NK-92 treated with Interleukin-12 subunit alpha and Interleukin-12 subunit beta, amount 100 ng/mL, for 24 hours (cell line): ENCODE measurements around the gene PRMT3.
"Not testable (repeated sequence)": the region's sequence is repeated elsewhere in the genome, so short reads cannot be mapped to it uniquely, and the experiment has no call there.

Source experiments
- DNase-seq: peaks from one replicate; lab custom pipeline; 2025; lab: John Stamatoyannopoulos, UW

The PRMT3 gene

DNA sequence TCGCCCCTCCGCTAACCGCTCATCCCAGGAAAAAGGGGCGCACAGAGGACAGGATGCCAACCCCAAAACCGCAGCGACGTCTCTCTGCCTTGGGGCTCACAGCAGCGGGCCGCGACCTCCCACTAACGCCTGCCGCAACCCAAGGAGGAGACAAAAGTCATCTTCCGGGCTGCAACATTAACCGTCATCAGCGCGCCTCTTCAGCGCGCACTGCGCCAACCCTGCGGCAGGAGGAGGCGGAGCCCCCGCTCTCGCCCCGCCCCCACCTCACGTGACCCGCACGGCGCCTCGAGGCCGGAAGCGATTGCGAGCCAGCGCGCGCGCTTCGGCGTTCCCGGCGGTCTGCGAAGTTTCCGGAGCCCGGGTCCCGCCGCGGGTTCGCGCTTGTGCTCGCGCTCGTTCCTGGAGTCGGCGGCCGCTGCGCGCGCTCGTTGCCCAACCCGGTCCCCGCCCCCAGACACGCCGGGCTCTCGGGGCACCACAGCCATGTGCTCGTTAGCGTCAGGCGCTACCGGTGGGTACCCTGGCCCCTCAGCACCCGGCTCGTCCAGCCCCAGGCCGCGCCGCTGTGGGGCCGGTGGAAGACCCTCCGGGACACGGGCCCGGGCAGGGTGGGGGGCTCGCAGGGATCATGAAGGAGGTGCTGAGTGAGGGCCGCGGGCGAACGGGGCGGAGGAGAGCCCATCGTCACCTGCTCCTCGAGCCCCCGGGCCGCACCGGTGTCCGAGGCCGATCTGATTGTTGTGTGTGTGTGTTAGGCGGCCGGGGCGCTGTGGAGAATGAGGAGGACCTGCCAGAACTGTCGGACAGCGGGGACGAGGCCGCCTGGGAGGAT lies at the start of gene PRMT3:
TSS of gene PRMT3 (plus strand) at position 456 of the 835 bp plus-strand sequence. CDS start at position 487, 31 bp downstream.
- DNase-seq = peak; percentile 99

DNA sequence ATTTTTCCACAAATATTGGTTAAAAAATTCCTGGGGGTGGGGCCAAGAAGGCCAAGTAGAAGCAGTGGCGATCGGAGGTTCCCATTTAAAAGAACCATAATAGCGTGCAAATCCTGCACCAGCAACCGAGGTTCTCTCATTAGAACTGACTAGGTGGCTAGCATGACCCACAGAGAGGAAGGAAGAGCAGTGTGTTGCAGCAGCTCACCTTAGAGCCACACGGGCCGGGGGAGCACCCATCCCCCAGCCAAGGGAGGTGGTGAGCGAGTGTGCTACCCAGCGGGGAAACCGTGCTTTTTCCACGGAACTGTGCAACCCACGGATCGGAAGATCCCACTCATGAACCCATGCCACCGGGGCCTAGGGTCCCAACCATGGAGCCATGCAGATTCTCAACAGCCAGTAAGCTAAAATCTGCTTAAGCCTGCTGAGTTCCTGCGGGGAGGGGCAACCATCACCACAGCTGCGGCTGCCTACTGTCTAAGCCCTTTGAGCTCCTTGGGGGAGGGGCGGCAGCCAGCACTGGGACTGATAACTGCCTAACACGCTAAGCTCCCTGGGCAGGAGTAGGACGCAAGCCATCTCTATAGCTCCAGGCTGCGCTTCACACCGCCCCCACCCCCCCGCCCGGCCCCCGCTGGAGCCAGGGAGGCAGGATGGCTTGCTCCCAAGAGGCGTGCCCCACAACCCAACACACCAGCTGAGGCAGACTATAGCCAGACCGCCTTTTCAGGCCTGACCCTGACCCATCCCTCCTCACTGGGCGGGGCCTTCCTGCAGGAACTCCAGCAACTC lies 45.0 kb upstream of the PRMT3 start:
- DNase-seq = no peak

DNA sequence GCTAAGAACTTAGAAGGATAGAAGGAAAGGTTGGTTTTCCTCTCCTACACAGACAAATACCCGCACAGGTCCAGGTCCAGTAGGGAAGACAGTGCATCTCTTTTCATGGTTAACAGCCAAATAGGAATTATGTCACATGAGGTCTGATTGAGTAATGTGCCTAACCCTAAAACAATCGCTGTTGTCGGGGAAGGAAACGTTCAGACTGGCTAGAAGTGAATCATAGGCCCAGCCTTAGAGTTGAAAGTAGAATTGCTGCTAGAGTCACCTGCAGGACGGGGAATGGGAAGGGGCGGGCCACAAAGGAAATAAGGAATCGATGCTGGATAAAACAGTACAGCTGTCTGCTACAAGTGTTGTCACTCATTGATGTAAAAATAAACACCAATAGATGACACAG lies 36.4 kb upstream of the PRMT3 start:
- no peak for DNase-seq

- DNase-seq = no peak
Measured at GRCh38 chr11:20351751-20352262, 35.7 kb upstream of the PRMT3 start.

- peak; percentile 3 for DNase-seq
Measured at GRCh38 chr11:20353829-20354434, 33.6 kb upstream of the PRMT3 start.

DNA sequence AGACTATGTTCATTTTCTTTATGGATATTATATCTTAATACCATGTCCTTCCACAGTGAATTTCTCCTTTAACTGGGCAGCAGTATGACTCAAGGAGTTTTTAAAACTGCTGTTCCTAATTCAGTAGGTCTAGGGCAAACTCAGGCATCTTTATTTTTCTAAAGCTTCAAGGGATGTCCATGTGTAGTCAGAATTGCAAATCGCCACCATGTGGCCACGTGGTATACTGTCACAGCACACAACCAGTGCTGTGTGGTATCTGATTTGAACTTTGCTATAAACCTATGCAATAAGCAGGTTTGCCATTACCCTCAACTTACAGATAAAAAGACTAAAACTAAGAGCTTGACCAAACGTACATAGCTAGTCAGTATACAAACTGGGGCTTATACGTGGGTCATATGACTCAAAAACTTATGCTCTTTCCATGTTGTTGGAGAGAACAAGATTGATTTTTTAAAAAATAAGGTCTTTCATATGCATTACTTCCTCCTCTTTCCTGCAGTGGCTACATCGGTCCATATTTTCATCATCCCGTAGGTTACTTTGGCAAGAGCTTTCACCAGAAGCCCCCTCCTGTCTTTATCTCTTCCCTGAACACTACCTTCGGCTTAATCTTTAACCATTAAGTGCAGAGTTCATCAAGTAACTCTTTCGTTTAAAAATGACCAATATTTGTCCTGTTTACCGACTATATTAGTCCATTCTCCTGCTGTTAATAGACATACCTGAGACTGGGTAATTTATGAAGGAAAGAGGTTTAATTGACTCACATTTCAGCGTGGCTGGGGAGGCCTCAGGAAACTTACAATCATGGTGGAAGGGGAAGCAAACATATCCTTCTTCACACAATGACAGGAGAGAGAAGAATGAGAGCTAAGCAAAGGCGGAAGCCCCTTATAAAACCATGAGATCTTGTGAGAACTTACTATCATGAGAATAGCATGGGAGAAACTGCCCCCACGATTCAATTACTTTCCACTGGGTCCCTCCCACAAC lies 32.0 kb upstream of the PRMT3 start:
- DNase-seq = no peak

DNA sequence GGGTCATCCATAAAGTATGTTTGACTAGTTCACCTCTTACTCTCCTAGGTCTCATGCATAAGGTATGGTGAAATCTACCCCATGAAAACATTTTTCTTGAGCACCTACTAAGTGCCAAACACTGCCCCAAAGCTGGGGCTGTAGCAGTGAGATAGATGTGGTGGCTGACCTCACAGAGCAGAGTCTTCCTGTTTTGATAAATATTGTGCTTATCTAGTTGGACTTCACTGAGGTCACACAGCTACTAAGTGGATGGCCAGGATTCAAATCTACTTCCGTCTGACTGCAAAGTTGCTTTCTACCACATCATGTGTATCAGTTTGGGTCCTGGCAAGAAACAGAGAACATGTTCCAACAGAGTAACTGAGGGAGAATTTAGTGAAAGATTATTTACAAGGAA lies 30.4 kb upstream of the PRMT3 start:
- no peak for DNase-seq

GRCh38 chr11:20360650-20361049 lies 26.9 kb upstream of the PRMT3 start:
- no peak for DNase-seq

GRCh38 chr11:20362481-20362880 lies 25.0 kb upstream of the PRMT3 start:
- no peak for DNase-seq

GRCh38 chr11:20363149-20363499 lies 24.4 kb upstream of the PRMT3 start:
- no peak for DNase-seq

GRCh38 chr11:20363500-20364340 lies 23.8 kb upstream of the PRMT3 start, which contains the start of gene HTATIP2:
Gene HTATIP2, plus strand, starts transcription at chr11:20363714. Its CDS starts 524 bp downstream, at chr11:20364238.
- peak; percentile 57 for DNase-seq

DNA sequence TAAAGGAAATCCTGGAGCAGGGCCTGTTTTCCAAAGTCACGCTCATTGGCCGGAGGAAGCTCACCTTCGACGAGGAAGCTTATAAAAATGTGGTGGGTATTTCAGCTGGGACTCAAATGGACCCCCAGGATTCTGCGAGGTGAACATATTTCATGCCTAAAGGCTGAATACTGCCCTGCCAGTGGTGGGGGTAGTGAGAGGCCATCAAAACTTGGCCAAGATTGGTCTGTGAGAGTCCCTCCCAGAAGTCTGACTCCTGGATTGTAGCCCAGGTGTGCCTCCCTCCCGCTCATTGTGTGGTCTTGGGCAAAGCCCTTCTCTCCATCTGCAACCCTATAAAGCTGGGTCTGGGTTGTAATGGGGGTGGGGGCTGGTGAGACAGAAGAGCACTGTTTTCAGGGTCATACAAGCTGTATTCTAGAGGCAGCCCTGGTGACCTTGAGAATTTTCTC lies 23.1 kb upstream of the PRMT3 start:
- DNase-seq = no peak

DNA sequence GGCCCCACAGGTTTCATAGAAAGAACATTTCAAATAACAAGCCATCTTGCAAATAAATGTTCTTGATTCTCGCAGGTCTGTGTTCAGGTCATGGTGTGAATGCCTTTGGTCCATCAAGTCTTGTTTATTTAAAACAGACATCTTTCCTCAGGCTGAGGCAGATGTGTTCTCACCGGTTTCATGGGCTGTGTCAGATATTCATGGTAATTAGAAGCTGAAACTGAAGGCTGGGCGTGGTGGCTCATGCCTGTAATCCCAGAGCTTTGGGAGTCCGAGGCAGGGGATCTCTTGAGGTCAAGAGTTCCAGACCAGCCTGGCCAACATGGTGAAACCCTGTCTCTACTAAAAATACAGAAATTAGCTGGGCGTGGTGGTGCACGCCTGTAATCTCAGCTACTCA lies 22.1 kb upstream of the PRMT3 start:
- DNase-seq = not testable (repeated sequence)

DNA sequence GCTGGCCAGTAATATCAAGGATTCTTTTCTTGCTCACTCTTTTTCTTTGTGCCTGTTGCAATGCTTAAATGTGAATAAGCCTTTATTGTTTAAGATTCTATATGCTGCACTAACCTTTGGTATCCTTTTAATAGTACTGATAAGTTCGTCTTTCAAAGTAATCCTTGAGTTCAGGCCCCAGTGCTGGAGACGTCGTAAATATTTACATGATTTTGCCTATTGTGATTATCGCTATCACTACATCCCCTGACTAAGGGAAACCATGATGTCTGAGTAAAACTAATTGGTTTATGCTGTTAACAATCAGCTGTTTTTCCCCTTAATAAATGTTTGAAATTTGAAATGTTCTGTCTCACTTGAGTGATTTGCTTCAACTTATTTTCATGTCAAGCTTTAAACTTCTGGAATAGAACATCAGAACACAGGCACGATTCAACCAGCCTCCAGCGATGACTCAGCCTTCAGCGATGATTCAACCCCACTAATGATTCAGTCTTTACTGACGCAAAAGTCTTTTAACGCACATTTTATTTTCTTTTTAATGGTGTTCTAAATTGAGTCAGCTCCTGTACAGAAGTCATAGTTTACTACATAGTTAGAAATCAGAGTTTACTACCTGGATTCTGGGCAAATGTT lies 20.1 kb upstream of the PRMT3 start:
- peak; percentile 39 for DNase-seq

- no peak for DNase-seq
Measured at GRCh38 chr11:20368438-20368837, 19.1 kb upstream of the PRMT3 start.

DNA sequence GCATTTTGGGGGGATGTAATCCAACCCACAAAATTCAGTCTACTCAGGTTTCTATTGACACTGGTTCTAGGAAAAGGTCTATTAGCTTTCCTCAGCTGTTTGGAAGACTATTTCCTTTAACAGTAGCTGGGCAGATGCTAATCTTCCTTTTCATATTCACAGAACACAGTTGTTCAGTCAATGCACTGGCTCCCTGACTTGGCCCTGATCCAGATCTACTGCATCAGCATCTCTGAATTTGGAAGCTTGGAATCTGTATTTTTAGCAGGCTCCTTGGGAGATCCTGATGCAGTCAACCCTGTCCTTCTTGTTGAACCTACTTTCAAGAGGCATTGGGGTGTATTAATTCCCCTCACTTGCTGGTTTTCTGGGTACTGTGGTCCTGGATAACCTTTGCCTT lies 17.7 kb upstream of the PRMT3 start:
- no peak for DNase-seq

DNA sequence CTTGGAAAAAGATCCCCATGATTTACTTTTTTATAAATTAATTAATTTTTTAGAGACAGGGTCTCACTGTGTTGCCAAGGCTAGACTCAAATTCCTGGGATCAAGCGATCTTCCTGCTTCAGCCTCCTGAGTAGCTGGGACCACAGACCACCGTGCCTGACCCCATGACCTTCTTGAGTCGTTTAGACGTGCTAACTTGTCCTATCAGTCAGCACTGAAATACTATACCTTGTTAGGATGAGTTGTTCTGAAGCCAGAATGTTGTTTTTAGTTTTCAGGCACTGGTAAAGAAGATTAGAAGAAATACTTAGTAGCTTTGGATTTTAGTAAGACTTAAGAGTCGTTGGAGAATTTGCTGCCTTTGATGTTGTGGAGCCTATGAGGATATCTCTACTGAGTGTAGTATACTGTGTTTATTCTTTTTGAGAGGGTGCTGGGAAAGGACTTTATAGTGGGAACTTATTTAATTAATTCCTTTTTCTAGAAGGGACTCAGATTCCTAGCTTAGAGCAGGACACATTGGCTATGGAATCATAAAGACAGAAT lies 15.4 kb upstream of the PRMT3 start:
- DNase-seq = no peak

- DNase-seq = no peak
Measured at GRCh38 chr11:20373147-20373546, 14.4 kb upstream of the PRMT3 start.

GRCh38 chr11:20373568-20374209 lies 13.8 kb upstream of the PRMT3 start:
- no peak for DNase-seq
